OCI-LY3 (cell line): ENCODE data around the gene RBBP6.

Source experiments
- EZH2phosphoT487 ChIP-seq: fragments of 200-600 bp; shearing (Covaris generic); IDR thresholded peaks from 2 replicates; pipeline ENCODE4 v1.6.1; 2018; ENCODE audit warnings: antibody characterized with exemption, mixed run types, low read depth
- TF ChIP-seq, protein P1 (sequence below): fragments of 200-600, 300-600 bp; sonication (generic); IDR thresholded peaks from 2 replicates; pipeline ENCODE4 v1.5.1; 2014; ENCODE audit warnings: antibody characterized with exemption, low read length, low read depth

DNA sequence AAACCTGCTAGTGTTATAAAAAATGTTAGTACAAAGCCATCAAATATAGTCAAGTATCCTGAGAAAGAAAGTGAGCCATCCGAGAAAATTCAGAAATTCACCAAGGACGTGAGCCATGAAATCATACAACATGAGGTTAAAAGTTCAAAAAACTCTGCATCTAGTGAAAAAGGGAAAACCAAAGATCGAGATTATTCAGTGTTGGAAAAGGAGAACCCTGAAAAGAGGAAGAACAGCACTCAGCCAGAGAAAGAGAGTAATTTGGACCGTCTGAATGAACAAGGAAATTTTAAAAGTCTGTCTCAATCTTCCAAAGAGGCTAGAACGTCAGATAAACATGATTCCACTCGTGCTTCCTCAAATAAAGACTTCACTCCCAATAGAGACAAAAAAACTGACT, 31.7 kb downstream of the RBBP6 start:
- no peak for TF ChIP-seq EZH2phosphoT487
- TF ChIP-seq, protein P1, sequence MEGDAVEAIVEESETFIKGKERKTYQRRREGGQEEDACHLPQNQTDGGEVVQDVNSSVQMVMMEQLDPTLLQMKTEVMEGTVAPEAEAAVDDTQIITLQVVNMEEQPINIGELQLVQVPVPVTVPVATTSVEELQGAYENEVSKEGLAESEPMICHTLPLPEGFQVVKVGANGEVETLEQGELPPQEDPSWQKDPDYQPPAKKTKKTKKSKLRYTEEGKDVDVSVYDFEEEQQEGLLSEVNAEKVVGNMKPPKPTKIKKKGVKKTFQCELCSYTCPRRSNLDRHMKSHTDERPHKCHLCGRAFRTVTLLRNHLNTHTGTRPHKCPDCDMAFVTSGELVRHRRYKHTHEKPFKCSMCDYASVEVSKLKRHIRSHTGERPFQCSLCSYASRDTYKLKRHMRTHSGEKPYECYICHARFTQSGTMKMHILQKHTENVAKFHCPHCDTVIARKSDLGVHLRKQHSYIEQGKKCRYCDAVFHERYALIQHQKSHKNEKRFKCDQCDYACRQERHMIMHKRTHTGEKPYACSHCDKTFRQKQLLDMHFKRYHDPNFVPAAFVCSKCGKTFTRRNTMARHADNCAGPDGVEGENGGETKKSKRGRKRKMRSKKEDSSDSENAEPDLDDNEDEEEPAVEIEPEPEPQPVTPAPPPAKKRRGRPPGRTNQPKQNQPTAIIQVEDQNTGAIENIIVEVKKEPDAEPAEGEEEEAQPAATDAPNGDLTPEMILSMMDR, result no peak
